GDM1 (cell line): ENCODE data around the gene ARHGEF39.
A peak's percentile ranks its signal among the peaks of the same experiment; 100 is the strongest.

Source experiments
- DNase-seq: peaks from one replicate; lab custom pipeline; 2025; lab: John Stamatoyannopoulos, UW

Gene ARHGEF39, protein sequence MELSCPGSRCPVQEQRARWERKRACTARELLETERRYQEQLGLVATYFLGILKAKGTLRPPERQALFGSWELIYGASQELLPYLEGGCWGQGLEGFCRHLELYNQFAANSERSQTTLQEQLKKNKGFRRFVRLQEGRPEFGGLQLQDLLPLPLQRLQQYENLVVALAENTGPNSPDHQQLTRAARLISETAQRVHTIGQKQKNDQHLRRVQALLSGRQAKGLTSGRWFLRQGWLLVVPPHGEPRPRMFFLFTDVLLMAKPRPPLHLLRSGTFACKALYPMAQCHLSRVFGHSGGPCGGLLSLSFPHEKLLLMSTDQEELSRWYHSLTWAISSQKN

DNA sequence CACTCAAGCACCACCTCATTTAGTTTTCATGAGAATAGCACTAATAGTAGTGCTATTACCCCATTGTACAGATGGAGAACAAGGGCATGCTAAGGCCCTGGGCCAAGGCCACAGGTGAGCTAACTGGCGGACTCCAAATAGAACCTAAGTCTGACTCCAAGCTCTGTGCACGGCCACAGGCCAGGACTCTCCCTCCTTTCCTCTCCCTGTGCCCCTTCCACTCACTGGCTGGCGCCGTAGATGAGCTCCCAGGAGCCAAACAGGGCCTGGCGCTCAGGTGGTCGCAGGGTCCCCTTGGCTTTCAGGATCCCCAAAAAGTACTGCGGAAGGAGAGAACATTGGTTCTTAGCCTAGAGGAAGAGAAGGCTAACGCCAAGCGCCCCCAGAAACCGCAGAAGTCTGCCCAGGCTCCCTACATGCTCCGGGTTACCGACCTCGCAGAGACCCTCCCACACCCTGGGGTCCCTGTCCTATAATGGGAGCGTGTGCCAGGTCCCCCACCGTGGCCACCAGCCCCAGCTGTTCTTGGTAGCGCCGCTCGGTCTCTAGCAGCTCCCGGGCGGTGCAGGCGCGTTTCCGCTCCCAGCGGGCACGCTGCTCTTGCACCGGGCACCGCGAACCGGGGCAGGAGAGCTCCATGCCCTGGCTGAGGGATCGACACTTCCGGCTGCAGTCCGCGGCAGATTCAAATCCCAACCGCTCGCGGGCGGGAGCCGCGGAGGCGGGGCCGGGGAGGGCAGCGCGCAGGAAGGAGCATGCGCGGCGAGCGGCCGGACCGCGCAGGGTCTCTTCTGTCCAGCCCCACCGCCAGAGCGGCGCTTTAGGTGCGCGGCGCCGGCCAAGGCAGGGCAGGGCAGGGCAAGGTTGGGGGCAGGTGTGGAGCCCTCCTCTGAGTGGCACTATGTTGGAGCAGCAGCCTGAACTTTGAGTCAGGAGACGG lies at the start of gene ARHGEF39:
ARHGEF39 (minus strand) TSS at position 665 of the 940 bp plus-strand sequence; CDS start at position 639, 26 bp downstream.
- DNase-seq, result peak; percentile 77

DNA sequence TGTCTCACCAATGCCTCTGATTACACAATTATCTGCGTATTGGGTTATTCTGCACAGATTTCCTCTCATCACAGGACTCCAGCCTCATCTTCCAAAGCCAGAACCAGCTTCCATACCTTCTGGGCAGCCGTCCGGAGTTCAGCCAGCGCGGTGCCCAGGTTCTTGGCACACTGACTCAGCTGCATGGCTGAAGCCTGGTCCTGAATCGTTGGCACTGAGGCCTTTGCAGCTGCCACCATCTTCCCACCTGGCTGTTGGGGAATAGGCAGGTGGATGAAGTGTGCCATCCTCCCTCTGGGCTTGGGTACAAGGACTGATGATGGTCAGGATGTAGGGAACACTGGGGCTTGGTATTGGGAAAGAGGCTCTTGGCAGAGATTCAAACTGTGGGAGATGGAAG lies 49.1 kb upstream of the ARHGEF39 start:
- DNase-seq, result no peak

DNA sequence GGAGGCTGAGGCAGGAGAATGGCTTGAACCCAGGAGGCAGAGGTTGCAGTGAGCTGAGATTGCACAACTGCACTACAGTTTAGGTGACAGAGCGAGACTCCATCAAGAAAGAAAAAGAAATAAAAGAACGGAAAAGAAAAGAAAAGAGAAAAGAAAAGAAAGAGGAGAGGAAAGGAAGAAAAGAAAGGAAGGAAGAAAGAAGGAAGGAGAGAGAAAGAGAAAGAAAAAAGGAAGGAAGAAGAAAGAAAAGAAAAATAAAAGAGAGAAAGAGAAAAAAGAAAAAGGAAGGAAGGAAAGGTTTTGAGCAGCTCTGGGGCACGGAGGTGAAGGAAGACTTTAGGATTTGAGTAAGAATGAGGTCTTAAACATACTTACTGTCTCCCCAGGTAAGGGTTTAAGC lies 48.6 kb upstream of the ARHGEF39 start:
- no peak for DNase-seq

DNA sequence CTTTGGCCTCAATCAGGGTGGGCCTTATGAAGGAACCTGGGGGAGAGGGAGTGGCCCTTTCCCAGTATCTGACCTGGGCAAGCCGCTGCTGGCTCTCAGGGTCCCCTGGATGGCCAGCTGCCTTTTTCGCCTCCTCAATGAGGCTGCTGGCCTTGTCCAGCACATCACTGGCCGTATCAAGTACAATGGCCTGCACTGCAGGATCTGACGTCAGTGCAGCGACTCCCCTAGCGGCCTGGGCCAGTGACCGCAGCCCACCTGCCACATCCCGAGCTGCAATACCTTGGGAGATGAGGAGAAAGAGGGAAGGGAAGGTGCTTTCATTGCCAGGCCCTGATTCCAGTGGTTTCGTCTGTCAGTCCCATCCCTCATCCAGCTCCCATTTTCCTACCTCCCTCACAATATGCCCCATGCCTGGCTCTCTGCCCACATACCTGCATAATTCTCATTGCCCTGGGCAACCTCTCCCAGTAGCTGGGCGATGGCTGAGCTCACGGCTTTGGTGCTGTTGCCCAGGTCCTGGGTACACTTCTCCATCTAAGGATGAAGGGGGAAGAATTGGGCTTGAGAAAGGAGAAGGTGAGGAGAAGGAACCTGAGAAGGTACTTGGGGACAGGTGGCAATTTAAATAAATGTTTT lies 47.9 kb upstream of the ARHGEF39 start:
- DNase-seq, result no peak

DNA sequence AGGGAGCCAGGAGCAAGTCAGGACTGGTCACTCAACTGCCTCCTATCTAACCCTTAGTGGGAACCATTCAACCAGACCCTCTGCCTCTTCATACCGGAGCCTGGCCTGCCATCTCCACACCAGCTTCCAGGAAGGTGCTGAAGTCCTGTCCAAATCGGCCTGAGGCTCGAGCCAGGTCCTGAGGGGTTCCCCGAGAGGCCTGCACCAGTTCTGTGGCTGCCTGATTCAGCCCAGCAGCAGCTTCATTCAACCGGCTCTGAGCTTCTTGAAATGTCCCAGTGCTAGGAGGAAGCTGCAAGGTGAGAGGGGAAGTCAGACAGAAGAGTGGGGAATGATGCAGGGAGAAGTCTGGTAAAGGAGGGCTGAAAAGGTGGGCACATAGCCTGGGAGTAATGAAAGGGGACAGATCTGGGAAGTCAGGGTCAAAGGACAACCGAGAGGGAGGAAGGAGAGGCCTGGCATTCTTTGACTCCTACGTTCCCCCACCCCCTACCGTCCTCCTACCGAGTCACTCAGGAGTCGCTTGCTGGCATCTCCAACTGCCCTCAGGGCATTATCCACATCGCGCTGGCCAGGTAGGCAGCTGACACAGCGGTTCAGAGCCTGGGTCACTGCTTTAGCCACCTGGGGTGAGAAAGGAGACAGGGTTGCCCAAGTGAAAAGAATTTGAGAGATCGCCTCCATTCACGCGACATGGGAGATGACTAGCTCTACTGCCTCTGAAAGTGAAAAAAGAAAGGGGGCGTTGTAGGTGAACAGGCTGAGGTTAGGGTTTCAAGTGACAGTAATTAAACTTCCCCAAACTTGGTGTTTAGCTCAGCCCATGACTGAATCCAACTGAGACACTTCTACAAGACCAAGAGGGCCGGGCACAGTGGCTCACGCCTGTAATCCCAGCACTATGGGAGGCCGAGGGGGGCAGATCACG lies 46.8 kb upstream of the ARHGEF39 start:
- no peak for DNase-seq

DNA sequence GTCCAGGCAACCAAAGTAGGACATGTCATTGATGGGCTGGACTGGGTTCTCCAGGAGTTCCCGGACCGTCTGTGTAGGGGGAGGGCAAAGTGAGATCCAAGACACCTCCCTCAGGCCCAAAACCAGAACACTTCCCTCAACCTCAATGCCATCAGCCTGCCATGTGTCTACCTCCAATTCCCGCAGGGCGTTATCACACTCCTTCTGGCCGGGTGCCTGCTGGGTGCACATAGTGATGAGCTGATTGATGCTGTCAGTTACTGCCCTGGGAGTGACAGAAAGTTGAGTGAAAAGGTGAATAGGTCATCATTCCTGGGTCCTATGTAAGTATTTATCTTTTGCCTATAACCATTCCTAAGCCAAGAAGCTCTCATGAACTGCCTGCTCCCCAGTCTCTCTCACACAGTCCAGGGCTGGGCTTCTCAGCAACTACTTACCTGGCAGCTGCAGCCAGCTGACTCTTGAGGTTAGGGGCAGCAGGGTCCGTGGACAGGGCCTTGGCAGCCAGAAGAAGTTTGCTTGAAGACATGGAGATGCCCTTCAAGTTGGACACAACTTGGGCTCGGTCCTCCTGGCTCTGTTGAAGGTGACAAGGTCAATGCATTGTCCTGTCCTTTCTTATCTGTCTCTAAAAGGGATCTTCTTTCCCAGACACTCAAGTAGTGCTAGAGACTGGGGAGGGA lies 46.0 kb upstream of the ARHGEF39 start:
- DNase-seq, result no peak

DNA sequence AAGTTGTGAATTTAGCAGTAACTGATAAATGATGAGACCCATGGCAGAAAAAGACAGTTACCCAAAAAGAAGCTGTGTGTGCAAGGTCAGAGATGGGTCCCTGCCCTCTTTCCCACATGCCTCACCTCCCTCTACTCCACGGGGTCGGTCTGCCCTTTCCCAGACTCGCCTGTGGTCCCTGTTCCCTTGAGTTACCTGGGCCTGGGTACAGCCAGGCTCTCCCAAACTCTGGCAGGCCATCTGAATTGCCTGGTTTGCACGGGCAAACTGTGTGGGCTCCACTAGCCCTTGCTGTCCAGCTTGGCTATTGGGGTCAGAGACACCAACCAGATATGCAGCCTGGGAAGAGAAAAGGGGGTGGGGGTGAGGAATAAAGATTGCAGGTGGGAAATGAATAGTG lies 43.2 kb upstream of the ARHGEF39 start:
- no peak for DNase-seq

DNA sequence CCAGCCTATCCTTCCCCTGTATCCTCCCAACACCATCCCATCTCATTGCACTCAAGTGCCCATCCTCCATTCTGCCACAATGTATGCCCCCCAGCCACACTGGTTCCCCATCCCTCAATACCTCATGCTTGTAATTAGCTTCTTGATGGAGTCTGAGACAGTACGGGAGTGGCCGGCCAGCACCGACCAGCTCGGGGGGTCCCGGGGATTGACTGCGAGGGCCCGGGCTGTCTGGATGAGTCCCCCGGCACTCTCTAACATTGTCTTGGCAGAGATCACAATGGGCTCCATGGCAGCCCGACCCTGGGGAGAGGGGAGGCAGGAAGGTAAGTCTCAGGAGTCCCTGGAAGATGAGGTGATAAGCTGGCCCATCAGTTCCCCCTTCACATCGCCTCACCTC lies 42.0 kb upstream of the ARHGEF39 start:
- DNase-seq, result no peak

DNA sequence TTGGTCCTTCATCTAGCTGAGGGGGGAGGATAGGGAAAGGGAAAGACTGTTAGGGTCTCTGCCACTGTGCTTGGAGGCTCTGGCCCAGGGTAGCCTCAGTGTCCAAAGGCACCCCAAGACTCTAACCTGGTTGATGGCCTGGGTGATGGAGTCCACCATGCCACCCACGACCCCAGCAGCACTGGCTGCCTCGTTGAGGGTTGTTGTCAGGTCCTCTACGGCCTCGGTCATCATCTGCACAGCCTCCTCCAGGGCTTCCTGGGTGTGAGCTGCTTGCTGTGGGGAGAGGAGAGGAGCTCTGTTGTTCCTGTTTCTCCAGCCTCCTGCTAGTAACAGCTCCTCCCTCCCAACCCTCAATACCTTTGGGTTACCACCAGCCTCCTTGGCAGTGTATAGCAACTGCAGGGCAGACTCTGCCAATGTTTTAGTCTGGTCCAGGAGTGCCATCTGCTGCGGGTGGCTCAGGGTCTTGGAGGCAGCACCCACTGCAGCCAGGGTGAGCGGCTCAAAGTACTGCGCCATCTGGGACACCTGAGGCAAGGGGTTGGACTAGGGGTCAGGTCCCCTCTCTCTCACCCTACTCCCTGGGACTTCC lies 40.9 kb upstream of the ARHGEF39 start:
- DNase-seq, result no peak

DNA sequence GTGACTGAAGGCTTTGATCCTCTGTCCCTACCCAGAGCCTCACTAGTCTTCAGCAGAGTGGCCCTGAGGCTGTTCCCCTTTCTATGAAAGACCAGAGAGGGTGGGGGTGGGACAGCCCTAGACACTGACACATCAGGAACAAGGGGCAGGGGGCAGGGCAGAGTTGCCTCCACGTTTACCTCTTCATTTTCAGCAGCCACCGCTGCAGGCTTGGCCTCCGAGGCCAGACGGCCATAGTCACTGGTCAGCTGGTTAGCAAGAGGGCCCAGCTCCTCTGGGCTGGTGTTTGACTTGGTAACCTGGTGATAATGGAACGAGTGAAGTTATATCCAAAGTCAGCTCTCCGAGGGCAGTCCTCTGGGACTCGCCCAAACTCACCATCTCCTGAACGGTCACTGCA lies 40.4 kb upstream of the ARHGEF39 start:
- DNase-seq, result no peak

DNA sequence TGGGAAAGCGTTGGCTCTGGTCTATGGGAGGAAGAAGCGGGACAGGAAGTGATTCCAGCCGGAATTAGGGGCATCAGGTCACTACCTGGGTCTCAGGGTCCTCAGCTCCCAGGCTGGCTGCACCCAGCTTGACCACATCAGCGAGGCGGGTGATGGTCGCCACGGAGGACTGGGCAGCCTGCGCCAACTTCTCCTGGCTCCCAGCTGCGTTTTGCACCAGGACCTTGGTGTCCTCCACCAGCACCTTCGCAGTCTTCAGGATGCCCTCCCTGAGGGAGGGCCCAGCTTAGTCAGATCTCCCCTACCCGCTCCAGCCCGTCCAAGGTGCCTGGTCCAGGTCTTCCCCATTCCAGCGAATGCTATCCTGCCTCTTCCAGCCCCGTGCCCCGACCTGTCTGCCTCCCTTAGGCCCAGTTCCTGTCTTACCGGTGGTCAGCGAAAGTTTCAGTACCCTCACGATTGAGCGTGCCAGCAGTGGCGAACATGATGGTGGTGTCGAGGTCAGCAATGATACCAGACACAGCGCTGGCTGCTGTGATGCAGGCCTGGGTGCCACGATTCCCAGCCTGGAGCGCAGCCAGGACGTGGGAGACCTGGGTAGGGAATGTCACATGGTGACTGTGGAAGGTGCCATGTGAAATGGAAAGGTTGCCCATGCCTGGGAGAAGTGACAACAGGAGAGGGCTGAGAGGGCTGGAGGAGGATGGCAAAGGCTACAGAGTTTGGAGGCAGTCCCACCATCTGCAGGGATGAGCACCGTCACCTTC lies 39.1 kb upstream of the ARHGEF39 start:
- DNase-seq, result no peak

DNA sequence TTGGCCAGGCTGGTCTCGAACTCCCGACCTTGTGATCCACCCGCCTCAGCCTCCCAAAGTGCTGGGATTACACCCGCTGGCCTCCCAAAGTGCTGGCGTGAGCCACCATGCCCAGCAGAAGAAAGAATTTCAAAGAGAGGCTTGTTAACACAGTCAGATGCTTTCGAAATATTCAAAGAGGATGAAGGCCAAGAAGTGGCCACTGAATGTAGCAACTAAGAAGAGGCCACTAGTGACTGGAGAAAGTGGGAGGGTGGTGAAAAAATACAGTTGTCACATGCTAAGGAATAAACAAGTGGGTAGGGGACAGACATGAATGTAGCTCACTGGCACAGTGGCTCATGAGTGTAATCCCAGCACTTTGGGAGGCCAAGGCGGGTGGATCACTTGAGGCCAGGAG lies 37.7 kb upstream of the ARHGEF39 start:
- DNase-seq, result no peak

DNA sequence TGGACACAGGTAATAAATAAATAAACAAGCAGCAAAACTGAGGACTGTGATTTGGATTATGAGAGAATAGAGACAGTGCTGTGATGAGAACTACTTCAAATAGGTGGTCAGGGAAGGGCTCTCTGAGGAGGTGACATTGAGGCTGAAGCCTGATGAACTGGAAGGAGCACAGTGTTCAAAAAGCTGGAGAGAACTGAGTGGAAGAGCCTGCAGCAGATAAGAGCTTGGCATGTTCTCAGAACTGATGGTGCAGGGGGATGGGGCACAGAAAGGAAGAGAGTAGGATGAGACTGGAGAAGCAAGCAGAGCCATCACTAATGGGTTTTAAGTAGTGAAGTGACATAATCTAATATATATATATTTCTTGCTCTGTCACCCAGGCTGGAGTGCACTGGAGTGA lies 35.9 kb upstream of the ARHGEF39 start:
- DNase-seq, result no peak

DNA sequence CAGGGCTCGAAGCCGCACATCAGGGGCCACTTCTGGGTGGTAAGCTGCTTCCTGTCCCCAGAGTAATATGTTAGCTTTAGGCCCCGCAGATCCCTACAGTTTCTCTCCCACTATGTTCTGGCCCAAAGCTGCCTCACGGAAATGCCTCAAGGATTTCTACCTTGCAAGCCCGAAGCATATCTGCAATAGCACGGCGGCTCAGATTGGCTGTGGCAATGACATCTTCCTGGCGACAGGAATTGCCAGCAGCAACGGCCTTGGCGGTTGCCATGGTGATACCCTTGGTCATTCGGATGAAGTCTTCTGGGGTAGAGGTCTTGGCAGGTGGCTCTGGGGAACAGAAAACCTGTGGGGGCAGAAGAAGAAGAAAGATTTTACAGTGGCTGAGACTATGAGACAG lies 35.0 kb upstream of the ARHGEF39 start:
- DNase-seq, result no peak

DNA sequence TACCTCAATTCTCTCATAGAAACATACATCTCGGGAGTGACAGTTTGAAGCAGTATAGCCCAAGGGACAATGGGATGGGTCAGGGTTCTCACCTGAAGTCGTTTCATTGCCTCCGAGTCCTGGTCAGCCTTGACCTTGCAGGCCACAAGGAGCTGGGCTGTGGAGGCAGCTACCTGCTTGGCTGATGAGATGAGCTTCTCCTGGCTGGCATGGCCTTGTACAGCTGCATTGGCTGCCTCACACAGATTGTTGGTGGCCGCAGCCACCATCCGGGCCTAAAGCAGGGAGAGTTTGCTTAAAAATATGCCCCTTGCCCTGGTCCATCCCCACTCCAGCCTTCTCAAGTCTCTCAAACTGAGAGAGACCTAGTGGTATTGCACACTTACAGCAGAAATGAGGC lies 33.2 kb upstream of the ARHGEF39 start:
- no peak for DNase-seq

DNA sequence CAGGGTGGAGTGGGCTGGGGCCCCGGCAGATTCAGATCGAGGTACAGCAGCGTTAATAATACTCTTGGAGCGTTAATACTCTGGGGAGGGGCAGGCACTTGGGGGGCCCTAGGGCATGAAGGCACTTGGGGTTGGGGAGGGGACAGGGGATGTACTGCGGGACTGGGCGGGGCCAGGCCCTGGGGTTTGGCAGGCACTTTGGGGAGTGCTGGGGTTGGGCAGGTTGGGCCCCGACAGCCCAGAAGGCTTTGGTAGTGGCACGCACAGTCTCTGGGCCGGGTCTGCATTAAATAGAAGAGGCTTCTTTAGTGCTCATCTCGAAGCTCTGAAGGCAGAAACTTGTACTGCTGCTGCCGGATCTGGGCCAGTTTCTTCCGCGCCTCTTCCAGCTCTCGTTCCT lies 32.5 kb upstream of the ARHGEF39 start:
- no peak for DNase-seq

DNA sequence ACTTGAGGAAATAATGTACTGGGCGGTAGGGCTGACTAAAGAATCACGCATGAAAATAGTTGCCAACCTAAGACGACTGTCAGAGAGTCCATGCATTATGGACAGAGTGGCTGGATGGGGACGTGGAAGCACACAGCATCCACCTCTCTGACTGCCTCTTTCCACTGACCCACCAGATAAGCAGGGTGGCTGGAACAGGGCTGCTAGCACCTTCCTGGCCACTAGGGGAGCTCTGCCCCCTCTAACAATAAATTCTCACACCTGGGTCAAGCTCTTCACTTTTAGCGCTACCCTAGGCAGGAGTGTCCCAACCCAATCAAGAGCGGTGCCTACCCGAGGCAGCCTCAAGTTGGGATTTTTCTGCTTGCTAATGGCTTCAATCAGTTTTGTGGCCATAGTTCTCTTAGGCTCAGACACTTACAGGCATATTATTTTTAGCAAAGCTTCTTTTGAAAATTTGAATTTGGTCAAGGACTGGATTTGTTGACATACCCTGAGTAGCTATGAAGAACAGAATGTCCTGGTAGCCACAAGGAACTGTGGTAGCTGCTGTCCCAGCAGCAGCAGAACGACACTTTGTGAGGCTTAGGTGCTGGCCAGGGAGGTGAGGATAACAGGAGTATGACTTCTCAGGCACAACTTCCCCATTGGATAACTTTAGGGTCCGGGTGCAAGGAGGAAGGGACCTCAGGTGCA lies 31.7 kb upstream of the ARHGEF39 start:
- DNase-seq, result peak; percentile 13

DNA sequence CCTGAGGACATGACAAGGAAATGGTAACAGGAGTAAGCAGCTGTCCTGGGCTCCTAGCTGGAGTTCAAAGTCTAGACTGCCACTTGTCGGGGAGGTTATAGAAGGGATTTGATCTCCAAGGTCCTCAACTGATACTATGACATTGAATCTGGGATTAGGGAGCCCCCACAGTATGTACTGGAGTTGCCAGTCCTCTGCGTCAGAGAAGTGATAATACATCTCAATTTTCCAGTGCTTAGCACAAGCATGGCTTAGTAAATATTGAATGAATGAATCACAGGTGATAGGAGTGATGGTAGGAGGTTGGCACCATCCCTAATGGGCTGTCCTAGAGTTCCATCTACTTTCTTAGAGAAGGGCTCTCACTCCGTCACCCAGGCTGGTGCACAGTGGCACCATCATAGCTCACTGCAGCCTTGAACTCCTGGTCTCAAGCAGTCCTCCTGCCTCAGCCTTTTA lies 31.0 kb upstream of the ARHGEF39 start:
- no peak for DNase-seq

DNA sequence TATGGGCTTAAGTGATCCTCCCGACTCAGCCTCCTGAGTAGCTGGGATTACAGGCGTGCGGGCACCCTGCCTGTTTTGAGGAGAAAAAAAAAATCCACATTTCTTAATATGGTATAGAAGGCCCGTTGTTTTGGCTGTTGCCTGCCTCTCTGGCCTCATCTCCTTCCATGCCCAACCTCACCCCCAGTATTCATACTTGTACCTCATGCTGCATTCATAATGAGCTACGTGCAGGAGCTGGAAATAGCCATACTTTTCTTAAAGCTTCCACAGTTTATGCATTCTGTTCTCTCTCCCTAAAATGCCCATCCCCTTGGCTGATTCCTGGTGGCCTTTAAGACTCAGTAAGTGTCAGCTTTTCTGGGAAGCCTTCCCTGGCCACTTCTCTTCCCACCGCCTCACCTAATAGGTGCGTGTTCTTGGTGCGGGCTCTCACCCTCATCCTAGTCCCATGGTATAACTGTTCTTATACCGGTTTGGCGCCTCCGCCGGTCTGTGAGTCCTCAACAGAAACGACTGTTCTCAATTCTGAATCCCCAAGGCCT lies 26.8 kb upstream of the ARHGEF39 start:
- no peak for DNase-seq
